ENCODE measurements around the gene LRRC4.

LRRC4 gene

DNA sequence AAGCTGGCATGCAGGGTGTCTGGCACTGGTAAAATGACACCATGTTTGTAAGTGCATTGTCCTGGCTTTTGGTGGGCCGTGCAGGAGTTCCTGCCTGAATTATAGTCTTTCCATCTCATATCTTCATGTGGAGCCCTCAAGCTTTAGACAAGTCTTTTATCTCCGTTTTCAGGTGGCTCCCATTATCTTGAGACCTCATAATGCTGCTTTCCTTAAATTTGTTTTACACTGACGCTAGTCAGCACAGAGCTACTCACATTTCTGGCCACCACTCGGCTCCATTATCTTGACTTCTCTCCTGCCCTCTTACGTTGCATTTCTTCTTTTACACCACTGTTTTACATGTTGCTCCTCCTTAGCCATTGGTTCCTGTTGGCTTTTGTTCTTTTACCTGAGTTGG lies 37.2 kb downstream of the LRRC4 start (continued):
- TF ChIP-seq, protein P1, sequence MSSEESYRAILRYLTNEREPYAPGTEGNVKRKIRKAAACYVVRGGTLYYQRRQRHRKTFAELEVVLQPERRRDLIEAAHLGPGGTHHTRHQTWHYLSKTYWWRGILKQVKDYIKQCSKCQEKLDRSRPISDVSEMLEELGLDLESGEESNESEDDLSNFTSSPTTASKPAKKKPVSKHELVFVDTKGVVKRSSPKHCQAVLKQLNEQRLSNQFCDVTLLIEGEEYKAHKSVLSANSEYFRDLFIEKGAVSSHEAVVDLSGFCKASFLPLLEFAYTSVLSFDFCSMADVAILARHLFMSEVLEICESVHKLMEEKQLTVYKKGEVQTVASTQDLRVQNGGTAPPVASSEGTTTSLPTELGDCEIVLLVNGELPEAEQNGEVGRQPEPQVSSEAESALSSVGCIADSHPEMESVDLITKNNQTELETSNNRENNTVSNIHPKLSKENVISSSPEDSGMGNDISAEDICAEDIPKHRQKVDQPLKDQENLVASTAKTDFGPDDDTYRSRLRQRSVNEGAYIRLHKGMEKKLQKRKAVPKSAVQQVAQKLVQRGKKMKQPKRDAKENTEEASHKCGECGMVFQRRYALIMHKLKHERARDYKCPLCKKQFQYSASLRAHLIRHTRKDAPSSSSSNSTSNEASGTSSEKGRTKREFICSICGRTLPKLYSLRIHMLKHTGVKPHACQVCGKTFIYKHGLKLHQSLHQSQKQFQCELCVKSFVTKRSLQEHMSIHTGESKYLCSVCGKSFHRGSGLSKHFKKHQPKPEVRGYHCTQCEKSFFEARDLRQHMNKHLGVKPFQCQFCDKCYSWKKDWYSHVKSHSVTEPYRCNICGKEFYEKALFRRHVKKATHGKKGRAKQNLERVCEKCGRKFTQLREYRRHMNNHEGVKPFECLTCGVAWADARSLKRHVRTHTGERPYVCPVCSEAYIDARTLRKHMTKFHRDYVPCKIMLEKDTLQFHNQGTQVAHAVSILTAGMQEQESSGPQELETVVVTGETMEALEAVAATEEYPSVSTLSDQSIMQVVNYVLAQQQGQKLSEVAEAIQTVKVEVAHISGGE (tag by site-specific recombination; conservative IDR thresholded peaks at IDR 0.05; ENCODE audit: low read depth), result no peak
- TF ChIP-seq ZNF114 (tag by site-specific recombination; IDR thresholded peaks at IDR 0.05), result no peak
- TF ChIP-seq, protein P2, sequence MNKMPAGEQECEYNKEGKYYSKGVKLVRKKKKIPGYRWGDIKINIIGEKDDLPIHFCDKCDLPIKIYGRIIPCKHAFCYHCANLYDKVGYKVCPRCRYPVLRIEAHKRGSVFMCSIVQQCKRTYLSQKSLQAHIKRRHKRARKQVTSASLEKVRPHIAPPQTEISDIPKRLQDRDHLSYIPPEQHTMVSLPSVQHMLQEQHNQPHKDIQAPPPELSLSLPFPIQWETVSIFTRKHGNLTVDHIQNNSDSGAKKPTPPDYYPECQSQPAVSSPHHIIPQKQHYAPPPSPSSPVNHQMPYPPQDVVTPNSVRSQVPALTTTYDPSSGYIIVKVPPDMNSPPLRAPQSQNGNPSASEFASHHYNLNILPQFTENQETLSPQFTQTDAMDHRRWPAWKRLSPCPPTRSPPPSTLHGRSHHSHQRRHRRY (tag by site-specific recombination; IDR thresholded peaks at IDR 0.05), result no peak
- TF ChIP-seq ZNF76 (tag by site-specific recombination; IDR thresholded peaks at IDR 0.05; ENCODE audit: borderline replicate concordance, low read depth), result no peak
- TF ChIP-seq SP2 (tag by site-specific recombination; IDR thresholded peaks at IDR 0.05), result no peak
- TF ChIP-seq ZNF837 (tag by site-specific recombination; IDR thresholded peaks at IDR 0.05), result no peak

- Histone ChIP-seq H3K36me3 (ENCODE audit: control insufficient read depth in 2 of 2, insufficient read depth in 1 of 2, low read length in 2 of 2) (peaks cover 0 to 23% of the 10 kb centered on the region in 2 experiments; a peak in 1 of 3 replicates), H3K9me3 (ENCODE audit: control insufficient read depth, insufficient read depth, low read depth, low read length) (no peaks in the 10 kb centered on the region), H3K4me3 (ENCODE audit: low read depth, low read length) (no peak overlapping the region), H3K27ac (ENCODE audit: extremely low read depth, low read depth, low read length) (no peak overlapping the region), H3K4me1 (ENCODE audit: control insufficient read depth, insufficient read depth, low read length) (no peaks in the 10 kb centered on the region)
- TF ChIP-seq ZNF19 (tag by site-specific recombination; IDR thresholded peaks at IDR 0.05; ENCODE audit: low read depth) (no peak), ZNF558 (tag by site-specific recombination; IDR thresholded peaks at IDR 0.05) (no peak), TRIM28 (IDR thresholded peaks at IDR 0.05; ENCODE audit: borderline replicate concordance, low read length) (no peak), ZNF677 (tag by site-specific recombination; IDR thresholded peaks at IDR 0.05) (no peak), ZNF175 (tag by site-specific recombination; IDR thresholded peaks at IDR 0.05) (no peak), ZFP37 (tag by site-specific recombination; IDR thresholded peaks at IDR 0.05) (no peak), ZNF777 (tag by site-specific recombination; IDR thresholded peaks at IDR 0.05; ENCODE audit: borderline replicate concordance) (no peak), BCL11A (tag by site-specific recombination; IDR thresholded peaks at IDR 0.05; ENCODE audit: low read depth) (no peak), ZNF426 (tag by site-specific recombination; IDR thresholded peaks at IDR 0.05) (no peak), ZNF76 (tag by site-specific recombination; IDR thresholded peaks at IDR 0.05; ENCODE audit: borderline replicate concordance, low read depth) (no peak), ZNF501 (tag by site-specific recombination; IDR thresholded peaks at IDR 0.05) (no peak), ZNF785 (tag by site-specific recombination; IDR thresholded peaks at IDR 0.05) (no peak), ZNF324 (tag by site-specific recombination; IDR thresholded peaks at IDR 0.05) (no peak), ZNF214 (tag by site-specific recombination; IDR thresholded peaks at IDR 0.05; ENCODE audit: borderline replicate concordance) (no peak)
- TF ChIP-seq, protein P2 (tag by site-specific recombination; IDR thresholded peaks at IDR 0.05), result no peak
- TF ChIP-seq, protein P3, sequence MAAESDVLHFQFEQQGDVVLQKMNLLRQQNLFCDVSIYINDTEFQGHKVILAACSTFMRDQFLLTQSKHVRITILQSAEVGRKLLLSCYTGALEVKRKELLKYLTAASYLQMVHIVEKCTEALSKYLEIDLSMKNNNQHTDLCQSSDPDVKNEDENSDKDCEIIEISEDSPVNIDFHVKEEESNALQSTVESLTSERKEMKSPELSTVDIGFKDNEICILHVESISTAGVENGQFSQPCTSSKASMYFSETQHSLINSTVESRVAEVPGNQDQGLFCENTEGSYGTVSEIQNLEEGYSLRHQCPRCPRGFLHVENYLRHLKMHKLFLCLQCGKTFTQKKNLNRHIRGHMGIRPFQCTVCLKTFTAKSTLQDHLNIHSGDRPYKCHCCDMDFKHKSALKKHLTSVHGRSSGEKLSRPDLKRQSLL (tag by site-specific recombination; IDR thresholded peaks at IDR 0.05), result no peak
- TF ChIP-seq, protein P4, sequence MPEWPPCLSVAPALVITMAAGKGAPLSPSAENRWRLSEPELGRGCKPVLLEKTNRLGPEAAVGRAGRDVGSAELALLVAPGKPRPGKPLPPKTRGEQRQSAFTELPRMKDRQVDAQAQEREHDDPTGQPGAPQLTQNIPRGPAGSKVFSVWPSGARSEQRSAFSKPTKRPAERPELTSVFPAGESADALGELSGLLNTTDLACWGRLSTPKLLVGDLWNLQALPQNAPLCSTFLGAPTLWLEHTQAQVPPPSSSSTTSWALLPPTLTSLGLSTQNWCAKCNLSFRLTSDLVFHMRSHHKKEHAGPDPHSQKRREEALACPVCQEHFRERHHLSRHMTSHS (tag by site-specific recombination; IDR thresholded peaks at IDR 0.05), result no peak
- ChIA-PET CTCF (interaction anchor here (0.7 kb wide), 1 partner anchor 1621 kb away, joined by 4 read pairs; no protein-coding TSS in a partner anchor), POLR2A (no interaction called here)
Measured at GRCh38 chr7:127993317-127993716, 37.9 kb downstream of the LRRC4 start.

Measured in HEK293 (cell line).